Measurements from ENCODE around the gene C2CD3. TPM values are rescaled to one million over a fixed set of nuclear protein-coding genes. Genes with fewer than 3 reads are reported as not detected.

Gene C2CD3
- total RNA-seq, 1 donor from 2014 or later = 23.8 TPM

GRCh38 chr11:74020539-74020938 is 150.3 kb downstream of the C2CD3 start:
- intact Hi-C loops (cut with DNase I) = no loop called here
- no peak for TF ChIP-seq CTCF (IDR thresholded peaks at IDR 0.05)
- TF ChIP-seq POLR2A (IDR thresholded peaks at IDR 0.05) = no peak
- no peak for TF ChIP-seq POLR2AphosphoS5 (IDR thresholded peaks at IDR 0.05; ENCODE audit: insufficient read depth in 1 of 2, low read depth in 1 of 2)
- H3K4me1 ChIP-seq = peaks cover 14% of the 10 kb centered on the region
- no peaks in the 10 kb centered on the region for H3K27me3 ChIP-seq
- no peak for DNase-seq (ENCODE audit: extremely low spot score in 2 of 2)
- H3K4me3 ChIP-seq = no peak overlapping the region
- no peak overlapping the region for H3K27ac ChIP-seq
- no peaks in the 10 kb centered on the region for H3K36me3 ChIP-seq
- no peaks in the 10 kb centered on the region for H3K9me3 ChIP-seq

GRCh38 chr11:74019860-74020259 is 150.9 kb downstream of the C2CD3 start:
- TF ChIP-seq CTCF (IDR thresholded peaks at IDR 0.05) (no peak), POLR2AphosphoS5 (IDR thresholded peaks at IDR 0.05; ENCODE audit: insufficient read depth in 1 of 2, low read depth in 1 of 2) (no peak), POLR2A (IDR thresholded peaks at IDR 0.05) (no peak)
- DNase-seq (ENCODE audit: extremely low spot score in 2 of 2) = no peak
- H3K4me1 ChIP-seq = peaks cover 14% of the 10 kb centered on the region
- no peaks in the 10 kb centered on the region for H3K9me3 ChIP-seq
- no peaks in the 10 kb centered on the region for H3K36me3 ChIP-seq
- H3K27me3 ChIP-seq = no peaks in the 10 kb centered on the region
- intact Hi-C loops (cut with DNase I) = no loop called here
- no peak overlapping the region for H3K27ac ChIP-seq
- no peak overlapping the region for H3K4me3 ChIP-seq

GRCh38 chr11:74019104-74019738 is 151.6 kb downstream of the C2CD3 start:
- TF ChIP-seq CTCF (IDR thresholded peaks at IDR 0.05) (no peak), POLR2A (IDR thresholded peaks at IDR 0.05) (no peak)
- Histone ChIP-seq H3K36me3 (no peaks in the 10 kb centered on the region), H3K27me3 (no peaks in the 10 kb centered on the region), H3K4me3 (no peak overlapping the region), H3K27ac (peak overlapping the region; percentile 42), H3K4me1 (peaks cover 14% of the 10 kb centered on the region), H3K9me3 (no peaks in the 10 kb centered on the region)
- intact Hi-C loops (cut with DNase I) = no loop called here
- DNase-seq (ENCODE audit: extremely low spot score in 2 of 2) = no peak

- TF ChIP-seq POLR2A (IDR thresholded peaks at IDR 0.05) = no peak
- TF ChIP-seq POLR2AphosphoS5 (IDR thresholded peaks at IDR 0.05; ENCODE audit: insufficient read depth in 1 of 2, low read depth in 1 of 2) = peak; percentile 45 to 58
- no peak for TF ChIP-seq CTCF (IDR thresholded peaks at IDR 0.05)
- Histone ChIP-seq H3K36me3 (no peaks in the 10 kb centered on the region), H3K9me3 (no peaks in the 10 kb centered on the region), H3K27me3 (no peaks in the 10 kb centered on the region), H3K4me1 (peaks cover 14% of the 10 kb centered on the region), H3K4me3 (no peak overlapping the region), H3K27ac (peak overlapping the region; percentile 42)
- intact Hi-C loops (cut with DNase I) = no loop called here
- peak in 1 of 2 donors; percentile 96 for DNase-seq (ENCODE audit: extremely low spot score in 2 of 2)
These were observed 152.3 kb downstream of the C2CD3 start for GRCh38 chr11:74018331-74019005.

- Histone ChIP-seq H3K36me3 (no peaks in the 10 kb centered on the region), H3K9me3 (no peaks in the 10 kb centered on the region), H3K4me1 (peaks cover 14% of the 10 kb centered on the region), H3K4me3 (no peak overlapping the region), H3K27me3 (no peaks in the 10 kb centered on the region), H3K27ac (peak overlapping the region; percentile 42)
- DNase-seq (ENCODE audit: extremely low spot score in 2 of 2) = no peak
- TF ChIP-seq CTCF (IDR thresholded peaks at IDR 0.05) (no peak), POLR2AphosphoS5 (IDR thresholded peaks at IDR 0.05; ENCODE audit: insufficient read depth in 1 of 2, low read depth in 1 of 2) (no peak), POLR2A (IDR thresholded peaks at IDR 0.05) (no peak)
- intact Hi-C loops (cut with DNase I) = no loop called here
These were observed 153.2 kb downstream of the C2CD3 start for GRCh38 chr11:74017631-74018030.
